ENCODE results near the gene HNRNPL. TPM values are rescaled to one million over a fixed set of nuclear protein-coding genes. Genes with fewer than 3 reads are reported as not detected.
A peak's percentile ranks its signal among the peaks of the same experiment; 100 is the strongest.

HNRNPL gene
- total and polyA plus RNA-seq, 10 of the 15 experiments (the other 5 are each of a cell fraction or from before 2014, with no cell fraction given), result 32.5 to 512 (median 306) TPM

- TF ChIP-seq USF2 (IDR thresholded peaks at IDR 0.05; ENCODE audit: borderline replicate concordance, low read depth, low read length), result peak; percentile 14; the same call in 1 of the 2 replicates
- no peak for TF ChIP-seq CBX5 (IDR thresholded peaks at IDR 0.05; ENCODE audit: low read depth)
- TF ChIP-seq TCF7 (IDR thresholded peaks at IDR 0.05; ENCODE audit: borderline replicate concordance), result no peak
- no peak for TF ChIP-seq ZNF592 (IDR thresholded peaks at IDR 0.05)
- no peak; the same call in none of the 2 replicates for TF ChIP-seq MXI1 (IDR thresholded peaks at IDR 0.05; ENCODE audit: low read depth, low read length)
- 0 out of 2 replicates have a peak, but pooled peaks have one; percentile 26 for TF ChIP-seq GATAD2B (conservative IDR thresholded peaks at IDR 0.05; ENCODE audit: low read depth)
- TF ChIP-seq NFIC (IDR thresholded peaks at IDR 0.05; ENCODE audit: low read depth, low read length), result no peak
- no peak for TF ChIP-seq CREM (IDR thresholded peaks at IDR 0.05; ENCODE audit: low read depth)
- TF ChIP-seq ZNF384 (IDR thresholded peaks at IDR 0.05; ENCODE audit: borderline replicate concordance, low read depth, low read length), result no peak
- no peak for TF ChIP-seq POU2F2 (IDR thresholded peaks at IDR 0.05; ENCODE audit: borderline replicate concordance, low read depth, low read length)
Observed at GRCh38 chr19:38869160-38869835, 19.5 kb upstream of the HNRNPL start (continued).
